RWPE1 (cell line): ENCODE data around the gene COL6A2.

Experiments
- CTCF ChIA-PET: fragments of 350-600 bp; sonication (Branson Sonifier 250); formaldehyde crosslinking; extraction: SDS; loops from one replicate; lab custom pipeline; 2021; lab: Yijun Ruan, JAX
- POLR2A ChIA-PET: fragments of 400-600 bp; formaldehyde crosslinking; extraction: SDS; loops from one replicate; lab custom pipeline; 2020; ENCODE audit warnings: antibody characterized with exemption; ENCODE audit not compliant: low non-redundant PET; lab: Yijun Ruan, JAX
- DNase-seq: peaks from one replicate; pipeline ENCODE4 v3.0.0; 2012; ENCODE audit warnings: low spot score
- H3K27ac ChIP-seq: fragments of 450-650 bp; 2 replicates; pipeline ENCODE4 v1.5.1; 2017
- CTCF ChIP-seq: fragments of 450-650 bp; conservative IDR thresholded peaks from 2 replicates; pipeline ENCODE4 v1.5.1; 2017; ENCODE audit warnings: low read depth, mild to moderate bottlenecking

The COL6A2 gene

GRCh38 chr21:46051821-46052675 lies 45.9 kb upstream of the COL6A2 start:
- H3K27ac ChIP-seq, result no peak overlapping the region
- no peak for DNase-seq
- TF ChIP-seq CTCF, result no peak
- CTCF ChIA-PET, result interaction anchor here (0.6 kb wide), 1 partner anchor 82 kb away, joined by 4 read pairs; no protein-coding TSS in a partner anchor
- POLR2A ChIA-PET, result no interaction called here

GRCh38 chr21:46052703-46053651 lies 44.9 kb upstream of the COL6A2 start:
- H3K27ac ChIP-seq, result no peak overlapping the region
- no peak for TF ChIP-seq CTCF
- no peak for DNase-seq
- ChIA-PET CTCF (no interaction called here), POLR2A (no interaction called here)

GRCh38 chr21:46054031-46054430 lies 43.9 kb upstream of the COL6A2 start:
- TF ChIP-seq CTCF, result no peak
- DNase-seq, result no peak

DNA sequence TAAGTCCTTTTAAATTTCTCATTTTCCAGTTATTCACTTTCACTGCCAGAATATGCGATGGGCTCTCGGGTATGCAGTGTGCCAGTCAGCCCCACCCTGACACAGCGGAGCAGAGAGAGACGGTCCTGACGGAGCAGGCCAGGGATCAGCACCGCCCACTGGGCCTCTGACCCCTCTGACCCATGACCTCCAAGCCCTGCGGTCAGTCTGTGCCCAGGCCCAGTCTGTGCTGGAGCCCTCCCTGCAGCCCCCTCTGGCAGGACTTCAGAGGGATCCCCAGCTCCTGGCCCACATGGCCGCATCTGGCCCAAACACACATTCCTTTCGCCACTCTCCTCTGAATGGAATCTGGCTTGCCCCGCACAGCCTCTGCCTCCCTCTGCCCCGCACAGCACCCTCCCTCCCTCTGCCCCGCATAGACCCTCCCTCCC lies 43.4 kb upstream of the COL6A2 start:
- ChIA-PET POLR2A (no interaction called here), CTCF (no interaction called here)
- peak overlapping the region; percentile 37; the same call in 1 of the 2 replicates for H3K27ac ChIP-seq
- TF ChIP-seq CTCF, result no peak
- DNase-seq, result no peak

More at GRCh38 chr21:46054031-46054430, 43.9 kb upstream of the COL6A2 start:
- POLR2A ChIA-PET, result no interaction called here
- CTCF ChIA-PET, result no interaction called here
- peak overlapping the region; percentile 37; the same call in 1 of the 2 replicates for H3K27ac ChIP-seq

- no peak for TF ChIP-seq CTCF
- H3K27ac ChIP-seq, result peak overlapping the region; percentile 49
- no peak for DNase-seq
- CTCF ChIA-PET, result no interaction called here
- POLR2A ChIA-PET, result no interaction called here
Observed at GRCh38 chr21:46055863-46056281, 42.0 kb upstream of the COL6A2 start.

DNA sequence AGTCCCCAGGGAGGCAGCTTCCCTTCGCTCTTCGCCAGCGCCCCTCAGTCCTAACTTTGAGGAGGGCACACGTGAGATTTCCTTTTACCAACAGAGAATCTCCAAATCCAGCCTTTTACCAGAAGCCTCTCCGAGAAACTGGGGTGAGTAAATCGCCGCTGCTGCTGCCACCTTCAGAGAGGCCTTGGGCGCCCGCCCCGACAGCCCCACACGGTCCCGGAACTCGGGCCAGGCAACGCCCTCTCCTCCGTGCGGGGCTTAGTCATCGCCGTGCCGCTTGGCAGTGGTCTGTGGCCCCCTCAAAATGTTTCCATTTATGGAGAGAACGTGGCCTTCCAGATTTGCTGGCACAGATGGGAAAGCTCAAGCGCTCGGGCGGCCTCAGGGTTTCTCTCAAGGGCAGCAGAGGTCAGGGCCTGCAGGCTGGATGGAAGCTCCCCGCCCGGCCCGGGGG lies 41.4 kb upstream of the COL6A2 start:
- DNase-seq, result no peak
- TF ChIP-seq CTCF, result no peak
- ChIA-PET CTCF (no interaction called here), POLR2A (no interaction called here)
- H3K27ac ChIP-seq, result peak overlapping the region; percentile 49
